WERI-Rb-1 (cell line): Measurements from ENCODE around the gene SYNPO2.

ENCODE experiments used
- DNase-seq: peaks from one replicate; pipeline ENCODE4 v3.0.0-alpha.2; 2020
- H3K27ac ChIP-seq: fragments of 250-450 bp; sonication (Bioruptor Pico); 2 replicates; pipeline ENCODE4 v1.5.1; 2020; ENCODE audit warnings: mild to moderate bottlenecking, moderate library complexity
- H3K27me3 ChIP-seq: fragments of 250-450 bp; sonication (Bioruptor Pico); 2 replicates; pipeline ENCODE4 v1.5.1; 2021; ENCODE audit warnings: mild to moderate bottlenecking, low read depth, moderate library complexity; ENCODE audit not compliant: insufficient read depth, severe bottlenecking
- H3K36me3 ChIP-seq: fragments of 250-450 bp; sonication (Bioruptor Pico); 2 replicates; pipeline ENCODE4 v1.5.1; 2020; ENCODE audit warnings: mild to moderate bottlenecking, moderate library complexity
- H3K4me3 ChIP-seq: 2 replicates; pipeline ENCODE4 v1.5.1; 2011; ENCODE audit warnings: low read depth, mild to moderate bottlenecking, control low read depth, low read length
- H3K9me3 ChIP-seq: fragments of 250-450 bp; sonication (Bioruptor Pico); 2 replicates; pipeline ENCODE4 v1.5.1; 2021; ENCODE audit warnings: mild to moderate bottlenecking, moderate library complexity; ENCODE audit not compliant: severe bottlenecking
- TF ChIP-seq, protein P1 (sequence below): IDR thresholded peaks from 2 replicates; pipeline ENCODE4 v1.5.1; 2011; ENCODE audit warnings: low read depth, mild to moderate bottlenecking, control low read depth, inconsistent platforms, low read length

The SYNPO2 gene

DNA sequence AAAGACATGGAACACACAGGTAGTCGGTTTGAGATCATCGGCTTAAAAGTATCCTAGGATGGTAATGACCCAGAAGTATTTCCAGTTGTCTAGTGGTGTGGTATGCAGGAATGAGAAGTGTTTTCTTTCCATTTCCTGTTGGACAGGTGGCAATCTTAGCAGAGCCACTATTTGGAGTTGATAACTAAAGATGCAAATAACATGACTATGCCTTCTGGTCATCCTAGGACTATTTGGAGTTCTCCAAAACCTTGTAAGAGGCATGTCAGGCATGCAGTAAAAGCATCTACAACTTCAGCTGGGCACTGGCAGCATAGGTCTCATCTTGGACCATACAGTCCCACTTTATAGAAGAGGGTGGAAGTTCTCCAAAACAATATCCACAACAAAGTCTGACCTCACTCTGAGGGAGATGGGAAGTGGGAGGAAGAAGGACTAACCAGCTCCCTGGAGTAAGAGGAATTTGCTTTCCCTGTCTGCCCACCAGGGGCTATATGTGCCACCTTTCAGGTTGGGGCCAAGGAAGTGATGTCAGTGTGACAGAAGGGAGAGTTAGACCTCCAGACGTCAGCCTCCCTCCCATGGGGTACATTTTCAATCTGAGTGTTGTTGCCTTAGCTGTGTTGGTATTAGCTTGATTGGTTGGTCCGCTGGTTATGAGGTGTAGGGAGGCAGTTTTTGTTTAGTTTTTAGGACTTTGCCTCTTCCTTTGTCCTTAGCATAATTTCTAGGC lies 145.8 kb downstream of the SYNPO2 start:
- H3K9me3 ChIP-seq, result no peaks in the 10 kb centered on the region
- H3K36me3 ChIP-seq, result no peaks in the 10 kb centered on the region
- no peak overlapping the region for H3K4me3 ChIP-seq
- TF ChIP-seq, protein P1, sequence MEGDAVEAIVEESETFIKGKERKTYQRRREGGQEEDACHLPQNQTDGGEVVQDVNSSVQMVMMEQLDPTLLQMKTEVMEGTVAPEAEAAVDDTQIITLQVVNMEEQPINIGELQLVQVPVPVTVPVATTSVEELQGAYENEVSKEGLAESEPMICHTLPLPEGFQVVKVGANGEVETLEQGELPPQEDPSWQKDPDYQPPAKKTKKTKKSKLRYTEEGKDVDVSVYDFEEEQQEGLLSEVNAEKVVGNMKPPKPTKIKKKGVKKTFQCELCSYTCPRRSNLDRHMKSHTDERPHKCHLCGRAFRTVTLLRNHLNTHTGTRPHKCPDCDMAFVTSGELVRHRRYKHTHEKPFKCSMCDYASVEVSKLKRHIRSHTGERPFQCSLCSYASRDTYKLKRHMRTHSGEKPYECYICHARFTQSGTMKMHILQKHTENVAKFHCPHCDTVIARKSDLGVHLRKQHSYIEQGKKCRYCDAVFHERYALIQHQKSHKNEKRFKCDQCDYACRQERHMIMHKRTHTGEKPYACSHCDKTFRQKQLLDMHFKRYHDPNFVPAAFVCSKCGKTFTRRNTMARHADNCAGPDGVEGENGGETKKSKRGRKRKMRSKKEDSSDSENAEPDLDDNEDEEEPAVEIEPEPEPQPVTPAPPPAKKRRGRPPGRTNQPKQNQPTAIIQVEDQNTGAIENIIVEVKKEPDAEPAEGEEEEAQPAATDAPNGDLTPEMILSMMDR, result 0 out of 2 replicates have a peak, but pooled peaks have one; percentile 19
- H3K27ac ChIP-seq, result no peak overlapping the region
- H3K27me3 ChIP-seq, result no peaks in the 10 kb centered on the region
- no peak for DNase-seq

DNA sequence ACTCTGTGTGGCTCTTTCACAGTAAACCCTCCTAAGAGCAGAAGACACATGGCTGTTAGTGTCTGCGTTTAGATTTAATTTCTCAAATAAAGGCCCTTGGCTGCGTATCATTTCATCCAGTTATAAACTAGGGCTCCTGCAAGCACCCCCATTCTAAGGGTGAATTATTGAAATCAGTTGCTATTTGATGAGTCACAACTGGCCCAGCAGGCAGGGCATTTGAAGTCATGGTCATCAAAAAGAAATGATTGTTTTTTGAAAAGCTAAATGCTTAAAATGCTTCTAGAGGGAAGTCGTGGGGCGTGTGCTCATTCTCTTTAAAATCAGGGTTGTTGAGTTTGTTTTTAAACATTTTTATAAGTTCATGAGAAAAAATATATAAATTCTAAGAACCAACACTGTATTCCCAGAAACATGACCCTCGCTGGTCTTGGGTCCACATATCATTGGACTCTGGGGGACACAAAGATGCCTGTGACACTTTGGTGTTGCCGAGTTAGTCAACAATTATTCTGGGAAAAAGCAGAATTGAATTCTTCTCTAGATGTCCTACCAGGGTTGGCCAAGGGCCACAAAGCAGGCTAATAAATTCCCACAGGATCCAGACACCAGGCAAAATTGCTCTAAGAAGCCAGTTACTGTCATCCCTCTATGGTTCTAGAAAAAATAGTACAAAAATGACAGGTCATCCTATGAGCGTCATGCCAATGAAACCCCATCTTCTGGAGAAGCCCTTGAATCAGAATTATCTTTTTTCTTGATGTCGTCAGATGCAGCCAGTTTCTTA lies 147.5 kb downstream of the SYNPO2 start:
- H3K36me3 ChIP-seq, result no peaks in the 10 kb centered on the region

DNA sequence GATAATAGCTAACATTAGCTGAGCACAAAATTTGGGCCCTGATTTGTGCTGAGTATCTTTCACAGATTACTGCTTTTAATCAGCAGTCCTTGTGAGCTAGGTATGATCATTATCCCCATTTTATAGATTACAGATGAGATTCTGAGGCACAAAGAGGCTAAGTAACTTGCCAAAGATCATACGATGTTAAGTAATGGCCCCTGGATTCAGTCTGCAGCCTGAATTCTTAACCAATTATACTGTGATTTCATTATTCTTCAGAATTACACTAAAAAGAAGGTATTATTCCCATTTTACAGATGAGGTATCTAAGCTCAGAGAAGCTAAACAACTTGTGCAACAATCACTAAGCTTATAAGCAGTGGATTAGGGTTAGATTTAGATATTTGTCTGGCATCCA lies 149.1 kb downstream of the SYNPO2 start:
- Histone ChIP-seq H3K4me3 (no peak overlapping the region), H3K9me3 (no peaks in the 10 kb centered on the region), H3K27ac (no peak overlapping the region), H3K36me3 (no peaks in the 10 kb centered on the region), H3K27me3 (no peaks in the 10 kb centered on the region)
- TF ChIP-seq, protein P1, result no peak
- no peak for DNase-seq

More for the DNA sequence above, 147.5 kb downstream of the SYNPO2 start:
- H3K9me3 ChIP-seq, result no peaks in the 10 kb centered on the region
- no peak for DNase-seq
- TF ChIP-seq, protein P1, result no peak
- H3K4me3 ChIP-seq, result no peak overlapping the region
- H3K27me3 ChIP-seq, result no peaks in the 10 kb centered on the region
- no peak overlapping the region for H3K27ac ChIP-seq

DNA sequence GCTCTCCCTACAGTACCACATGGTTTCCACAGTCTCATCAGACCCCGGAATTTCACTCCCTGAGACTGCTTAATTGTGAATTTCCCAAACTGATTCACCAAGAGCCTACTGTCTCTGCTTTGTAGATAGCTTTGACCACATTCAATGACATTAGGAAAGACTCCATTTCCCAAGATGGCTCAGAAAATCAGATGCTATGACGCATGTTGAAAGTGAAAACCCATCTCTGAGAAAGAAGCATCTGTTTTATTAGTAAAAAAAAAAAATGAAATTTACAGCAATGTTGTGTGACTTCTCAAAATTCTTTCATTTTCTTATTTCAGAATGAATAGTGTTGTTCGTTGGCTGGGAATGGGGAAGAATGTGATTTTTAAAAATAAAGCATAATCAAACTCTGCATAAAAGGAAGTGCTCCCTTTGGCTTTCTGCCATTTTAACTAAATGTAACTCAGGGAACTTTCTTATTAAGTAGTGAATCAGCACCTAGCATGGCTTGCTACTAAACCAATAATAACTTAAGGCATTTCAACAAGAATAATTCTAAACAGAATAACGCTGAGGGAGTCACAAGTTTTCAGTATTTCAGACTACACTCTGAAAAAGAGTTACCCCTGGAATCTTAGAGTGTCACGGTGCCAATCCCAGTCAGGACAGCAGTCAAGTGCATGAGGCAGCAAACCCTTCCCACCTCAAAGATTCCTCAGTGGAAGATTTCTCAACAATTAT lies 149.6 kb downstream of the SYNPO2 start:
- no peak for DNase-seq
- no peaks in the 10 kb centered on the region for H3K36me3 ChIP-seq
- no peaks in the 10 kb centered on the region for H3K9me3 ChIP-seq
- no peak overlapping the region for H3K4me3 ChIP-seq
- no peak overlapping the region for H3K27ac ChIP-seq
- TF ChIP-seq, protein P1, result no peak
- no peaks in the 10 kb centered on the region for H3K27me3 ChIP-seq

DNA sequence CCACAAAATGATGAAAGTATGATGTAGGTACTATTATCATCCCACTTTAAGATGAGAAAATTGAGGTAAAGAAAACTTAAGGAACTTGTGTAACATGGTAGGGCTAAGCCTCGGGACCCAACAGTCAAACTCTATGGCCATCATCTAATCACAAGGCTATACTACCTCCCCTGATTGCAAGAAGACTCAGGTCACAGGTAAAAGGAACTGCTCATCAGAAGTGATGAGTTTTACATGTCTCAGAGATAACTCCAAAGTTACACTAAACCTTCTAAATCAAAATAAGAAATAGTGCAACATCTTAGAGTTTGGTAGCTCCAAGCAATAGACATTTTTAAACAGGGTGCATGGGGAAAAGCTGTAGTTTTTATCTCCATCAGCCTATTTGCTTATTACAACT lies 150.5 kb downstream of the SYNPO2 start:
- Histone ChIP-seq H3K27me3 (no peaks in the 10 kb centered on the region), H3K27ac (no peak overlapping the region), H3K4me3 (no peak overlapping the region), H3K36me3 (no peaks in the 10 kb centered on the region), H3K9me3 (no peaks in the 10 kb centered on the region)
- DNase-seq, result no peak
- TF ChIP-seq, protein P1, result no peak
